HCT116 (cell line): Measurements from ENCODE around the gene ANAPC7. TPM values are rescaled to one million over a fixed set of nuclear protein-coding genes. Genes with fewer than 3 reads are reported as not detected.

Source experiments
- ATAC-seq: fragments of 200-7000 bp; cut with Tn5 transposase; 2 replicates; pipeline ENCODE4 v1.9.1; 2020; ENCODE audit warnings: mild to moderate bottlenecking, moderate library complexity
- BruUV-seq: library from RNA; stranded (reverse); fragments of 400-500 nt; replicated peaks from 2 replicates; lab custom pipeline; 2021; lab: Mats Ljungman, UMichigan
- CTCF ChIA-PET: fragments of 300-600 bp; sonication (Branson Sonifier 250); formaldehyde crosslinking; loops from one replicate; lab custom pipeline; 2021; ENCODE audit warnings: antibody characterized with exemption; lab: Charles Lee
- POLR2A ChIA-PET: fragments of 300-600, 350-600 bp; sonication (Branson Sonifier 250); formaldehyde crosslinking; loops from one replicate; lab custom pipeline; 2021; ENCODE audit warnings: antibody characterized with exemption; lab: Charles Lee
- RAD21 ChIA-PET, 2 experiments: fragments of 300-600 bp; sonication (Branson Sonifier 250); formaldehyde crosslinking; loops; one replicate each; lab custom pipeline; 2023; ENCODE audit warnings: low total read pairs in 2 of 2; ENCODE audit not compliant: uncharacterized antibody in 2 of 2, unreplicated experiment in 2 of 2, low non-redundant PET in 1 of 2; lab: Charles Lee
- DNase-seq: peaks from one replicate; pipeline ENCODE4 v3.0.0-alpha.2; 2010; ENCODE audit warnings: low read depth, low spot score
- H2AFZ ChIP-seq: fragments of 200-600 bp; shearing (Covaris generic), sonication (generic); 2 replicates; pipeline ENCODE4 v1.6.1; 2017; ENCODE audit warnings: low read depth, mixed run types, mixed read lengths, antibody characterized with exemption, low read length; ENCODE audit not compliant: poor library complexity, severe bottlenecking
- H3K27ac ChIP-seq: 2 replicates; pipeline ENCODE4 v1.5.1; 2012; ENCODE audit warnings: low read depth, low read length
- H3K27me3 ChIP-seq: fragments of 200-600 bp; sonication (generic); 2 replicates; pipeline ENCODE4 v1.6.1; 2016; ENCODE audit warnings: mixed run types, low read length, mixed read lengths; ENCODE audit not compliant: insufficient read depth
- H3K36me3 ChIP-seq, 2 experiments: fragments of 200-500 bp in 1 of 2; fragments of 200-600 bp in 1 of 2; sonication (Bioruptor generic) in 1 of 2; sonication (generic) in 1 of 2; 2 replicates each; pipeline versions ENCODE4 v1.5.1 to v1.6.1; 2014 to 2016; ENCODE audit warnings: low read length in 2 of 2, inconsistent platforms in 1 of 2, mixed read lengths in 1 of 2, mixed run types in 1 of 2; ENCODE audit not compliant: insufficient read depth in 2 of 2, control insufficient read depth in 1 of 2
- H3K4me1 ChIP-seq, 2 experiments: fragments of 200-600 bp in 1 of 2; sonication (generic) in 1 of 2; 2 replicates each; pipeline versions ENCODE4 v1.5.1 to v1.6.1; 2012 to 2017; ENCODE audit warnings: low read length in 2 of 2, inconsistent platforms in 1 of 2, mild to moderate bottlenecking in 1 of 2, mixed read lengths in 1 of 2, mixed run types in 1 of 2, moderate library complexity in 1 of 2; ENCODE audit not compliant: insufficient read depth in 2 of 2, control insufficient read depth in 1 of 2
- H3K4me2 ChIP-seq: fragments of 200-600 bp; sonication (generic); 2 replicates; pipeline ENCODE4 v1.6.1; 2017; ENCODE audit warnings: mixed run types, low read length, mixed read lengths
- H3K4me3 ChIP-seq, 2 experiments: fragments of 200-600 bp in 1 of 2; sonication (generic) in 1 of 2; replicated peaks in 1 of 2; 2 replicates each; pipeline ENCODE4 v1.5.1; 2011 to 2016; ENCODE audit warnings: low read length in 2 of 2, control low read depth in 1 of 2, low read depth in 1 of 2, mild to moderate bottlenecking in 1 of 2, mixed read lengths in 1 of 2, mixed run types in 1 of 2
- H3K79me2 ChIP-seq: fragments of 200-600 bp; sonication (generic); 2 replicates; pipeline ENCODE4 v1.6.1; 2017; ENCODE audit warnings: mild to moderate bottlenecking, mixed run types, low read length, moderate library complexity, mixed read lengths; ENCODE audit not compliant: insufficient read depth
- H3K9ac ChIP-seq: fragments of 200-600 bp; sonication (generic); 2 replicates; pipeline ENCODE4 v1.6.1; 2016; ENCODE audit warnings: low read length, mixed read lengths
- H3K9me2 ChIP-seq: fragments of 200-600 bp; sonication (generic), shearing (Covaris generic); 2 replicates; pipeline ENCODE4 v1.6.1; 2017; ENCODE audit warnings: mixed run types, mild to moderate bottlenecking, moderate library complexity; ENCODE audit not compliant: insufficient read depth
- H3K9me3 ChIP-seq, 2 experiments: fragments of 200-500 bp in 1 of 2; fragments of 200-600 bp in 1 of 2; sonication (Bioruptor generic) in 1 of 2; sonication (generic) in 1 of 2; 2 replicates each; pipeline ENCODE4 v1.6.1; 2014 to 2017; ENCODE audit warnings: low read length in 2 of 2, mixed read lengths in 2 of 2, inconsistent platforms in 1 of 2, low read depth in 1 of 2, mild to moderate bottlenecking in 1 of 2, mixed run types in 1 of 2, moderate library complexity in 1 of 2; ENCODE audit not compliant: control insufficient read depth in 1 of 2, insufficient read depth in 1 of 2
- H4K20me1 ChIP-seq: fragments of 200-600 bp; sonication (generic), shearing (Covaris generic); 2 replicates; pipeline ENCODE4 v1.6.1; 2017; ENCODE audit warnings: mixed run types, mild to moderate bottlenecking, moderate library complexity; ENCODE audit not compliant: insufficient read depth
- CEBPB ChIP-seq: IDR thresholded peaks from 2 replicates; pipeline ENCODE4 v1.6.1; 2012; ENCODE audit warnings: low read depth
- CTCF ChIP-seq, 3 experiments: fragments of 200-600 bp in 1 of 3; sonication (generic) in 1 of 3; IDR thresholded peaks in 2 of 3; conservative IDR thresholded peaks in 1 of 3; 2 replicates each; pipeline ENCODE4 v1.5.1; 2012 to 2017; ENCODE audit warnings: low read depth in 2 of 3, low read length in 2 of 3, antibody characterized with exemption in 1 of 3, borderline replicate concordance in 1 of 3, control low read depth in 1 of 3, mild to moderate bottlenecking in 1 of 3, mixed read lengths in 1 of 3, mixed run types in 1 of 3, moderate library complexity in 1 of 3; ENCODE audit not compliant: insufficient read depth in 1 of 3
- EGR1 ChIP-seq: IDR thresholded peaks from 2 replicates; pipeline ENCODE4 v1.6.1; 2012; ENCODE audit warnings: low read depth
- FOSL1 ChIP-seq: IDR thresholded peaks from 2 replicates; pipeline ENCODE4 v1.6.1; 2012; ENCODE audit warnings: low read depth
- JUND ChIP-seq: IDR thresholded peaks from 2 replicates; pipeline ENCODE4 v1.6.1; 2012
- POLR2A ChIP-seq: IDR thresholded peaks from 2 replicates; pipeline ENCODE4 v1.7.0; 2011; ENCODE audit warnings: borderline replicate concordance; ENCODE audit not compliant: insufficient read depth, insufficient read length; ENCODE audit errors: extremely low read depth
- RAD21 ChIP-seq: IDR thresholded peaks from 2 replicates; pipeline ENCODE4 v1.6.1; 2012; ENCODE audit warnings: low read depth, mild to moderate bottlenecking
- REST ChIP-seq: IDR thresholded peaks from 2 replicates; pipeline ENCODE4 v1.6.1; 2012; ENCODE audit warnings: low read depth
- SP1 ChIP-seq: IDR thresholded peaks from 2 replicates; pipeline ENCODE4 v1.6.1; 2012; ENCODE audit warnings: low read depth
- YY1 ChIP-seq: IDR thresholded peaks from 2 replicates; pipeline ENCODE4 v1.6.1; 2011; ENCODE audit warnings: low read length, low read depth, moderate library complexity, mild to moderate bottlenecking; ENCODE audit not compliant: insufficient replicate concordance; ENCODE audit errors: extremely low read depth
- intact Hi-C: fragments of 100-400 bp; cut with micrococcal nuclease; formaldehyde crosslinking; loops from 2 replicates; pipeline ENCODE4 v1.10.0; 2022
- total RNA-seq: library from RNA; stranded (reverse); gene quantifications from one replicate; pipeline ENCODE4 v1.2.1, GENCODE V29; 2021; ENCODE audit not compliant: unreplicated experiment
- TF ChIP-seq, protein P1 (sequence below): IDR thresholded peaks from 2 replicates; pipeline ENCODE4 v1.6.1; 2011; ENCODE audit warnings: mild to moderate bottlenecking, low read length, moderate library complexity; ENCODE audit not compliant: insufficient replicate concordance; ENCODE audit errors: extremely low read depth

The ANAPC7 gene
- total RNA-seq, 1 experiment from 2014 or later: 55.9 TPM

DNA sequence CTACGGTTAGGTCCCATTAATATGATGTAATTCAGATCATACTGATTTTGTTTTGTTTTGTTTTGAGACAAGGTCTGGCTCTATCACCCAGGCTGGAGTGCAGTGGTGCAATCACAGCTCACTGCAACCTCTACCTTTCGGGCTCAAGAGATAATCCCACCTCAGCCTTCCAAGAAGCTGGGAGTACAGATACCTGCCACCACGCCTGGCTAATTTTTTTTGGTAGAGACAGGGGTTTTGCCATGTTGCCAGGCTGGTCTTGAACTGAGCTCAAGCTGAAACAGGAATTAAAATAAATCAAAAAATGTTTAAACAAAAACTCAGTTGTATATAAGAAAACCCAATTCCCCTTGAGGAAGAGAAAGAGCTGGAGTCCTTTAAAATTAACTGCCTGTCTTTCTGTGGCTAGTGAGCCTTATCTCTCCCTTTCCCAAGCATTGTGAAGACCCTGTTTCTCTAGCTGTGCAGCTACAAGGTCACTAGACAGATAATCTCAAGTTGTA is 17.7 kb upstream of the ANAPC7 start:
- no TSS peak for BruUV-seq

More for the DNA sequence above, 17.7 kb upstream of the ANAPC7 start:
- ChIA-PET POLR2A (interaction anchor here (1.6 kb wide), 1 partner anchor 10 kb away, joined by 6 read pairs; no protein-coding TSS in a partner anchor), RAD21 (no interaction called here), CTCF (interaction anchor here (0.6 to 2.3 kb wide), 3 partner anchors 10 to 1980 kb away, joined by 3 to 9 read pairs (median 4); partner anchors contain the start of gene ARPC3)
- intact Hi-C loops: no loop called here
- Histone ChIP-seq H3K9ac (no peak overlapping the region), H3K36me3 (no peaks in the 10 kb centered on the region), H3K9me2 (no peaks in the 10 kb centered on the region), H3K79me2 (no peaks in the 10 kb centered on the region), H3K4me2 (no peak overlapping the region), H4K20me1 (no peaks in the 10 kb centered on the region), H3K27me3 (no peaks in the 10 kb centered on the region), H3K4me1 (peaks cover 3 to 5% of the 10 kb centered on the region in 2 experiments; a peak in 1 of 4 replicates), H2AFZ (no peak overlapping the region), H3K9me3 (no peaks in the 10 kb centered on the region), H3K4me3 (no peak overlapping the region), H3K27ac (no peak overlapping the region)
- no peak for DNase-seq
- no peak for ATAC-seq
- TF ChIP-seq CTCF (IDR thresholded peaks at IDR 0.05 in 2 of 3, conservative IDR thresholded peaks at IDR 0.05 in 1 of 3; ENCODE audit: borderline replicate concordance in 1 of 3, insufficient read depth in 1 of 3, low read depth in 2 of 3, low read length in 2 of 3): no peak
- TF ChIP-seq CEBPB: no peak
- no peak for TF ChIP-seq EGR1
- TF ChIP-seq, protein P1, sequence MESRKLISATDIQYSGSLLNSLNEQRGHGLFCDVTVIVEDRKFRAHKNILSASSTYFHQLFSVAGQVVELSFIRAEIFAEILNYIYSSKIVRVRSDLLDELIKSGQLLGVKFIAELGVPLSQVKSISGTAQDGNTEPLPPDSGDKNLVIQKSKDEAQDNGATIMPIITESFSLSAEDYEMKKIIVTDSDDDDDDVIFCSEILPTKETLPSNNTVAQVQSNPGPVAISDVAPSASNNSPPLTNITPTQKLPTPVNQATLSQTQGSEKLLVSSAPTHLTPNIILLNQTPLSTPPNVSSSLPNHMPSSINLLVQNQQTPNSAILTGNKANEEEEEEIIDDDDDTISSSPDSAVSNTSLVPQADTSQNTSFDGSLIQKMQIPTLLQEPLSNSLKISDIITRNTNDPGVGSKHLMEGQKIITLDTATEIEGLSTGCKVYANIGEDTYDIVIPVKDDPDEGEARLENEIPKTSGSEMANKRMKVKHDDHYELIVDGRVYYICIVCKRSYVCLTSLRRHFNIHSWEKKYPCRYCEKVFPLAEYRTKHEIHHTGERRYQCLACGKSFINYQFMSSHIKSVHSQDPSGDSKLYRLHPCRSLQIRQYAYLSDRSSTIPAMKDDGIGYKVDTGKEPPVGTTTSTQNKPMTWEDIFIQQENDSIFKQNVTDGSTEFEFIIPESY: no peak
- TF ChIP-seq RAD21: no peak
- TF ChIP-seq POLR2A: no peak
- TF ChIP-seq REST: no peak
- no peak for TF ChIP-seq FOSL1
- TF ChIP-seq YY1: no peak
- no peak for TF ChIP-seq JUND
- TF ChIP-seq SP1: no peak
- TF ChIP-seq, all 23 proteins: peak for 0
